GM19397 (cell line): ENCODE results near the gene TRPV5.
A peak's percentile ranks its signal among the peaks of the same experiment; 100 is the strongest.

ENCODE experiments used
- ATAC-seq: cut with Tn5 transposase; IDR thresholded peaks from one replicate; pipeline ENCODE4 v1.9.1; 2021; ENCODE audit warnings: mild to moderate bottlenecking, moderate library complexity; ENCODE audit not compliant: unreplicated experiment

TRPV5 gene

DNA sequence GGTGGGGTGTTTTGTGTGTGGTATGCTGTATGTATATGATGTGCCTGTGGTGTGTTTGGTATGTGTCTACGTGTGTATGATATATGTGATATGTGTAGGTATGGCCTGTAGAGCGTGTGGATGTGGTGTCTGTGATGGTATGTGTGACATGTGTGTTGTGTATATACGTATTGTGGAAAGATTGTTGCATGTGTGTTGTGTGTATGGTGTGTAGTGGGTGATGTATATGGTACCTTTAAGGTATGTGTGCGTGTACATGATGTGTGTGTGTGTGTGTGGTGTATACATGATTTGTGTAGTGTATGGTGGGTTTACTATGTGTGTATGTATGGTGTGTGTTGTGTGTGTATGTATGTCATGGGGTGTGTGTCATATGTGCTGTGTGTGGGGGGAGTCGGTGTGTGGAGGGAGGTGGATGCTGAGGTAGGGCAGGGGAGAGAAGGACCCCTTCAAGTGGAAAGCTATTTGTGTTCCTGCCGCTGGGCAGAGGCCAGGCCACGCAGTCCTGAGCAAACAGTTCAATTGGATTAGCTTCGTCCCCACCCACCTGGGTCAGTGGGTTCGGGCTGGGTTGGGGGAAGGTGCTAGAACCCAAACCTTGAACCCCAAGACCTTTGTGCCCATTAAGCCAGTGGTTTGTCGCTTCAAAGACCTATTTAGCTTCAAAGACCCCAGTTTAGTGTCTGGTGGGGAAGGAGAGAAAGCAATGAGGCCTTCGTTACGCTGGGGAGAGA lies 46.1 kb downstream of the TRPV5 start:
- no peak for ATAC-seq

DNA sequence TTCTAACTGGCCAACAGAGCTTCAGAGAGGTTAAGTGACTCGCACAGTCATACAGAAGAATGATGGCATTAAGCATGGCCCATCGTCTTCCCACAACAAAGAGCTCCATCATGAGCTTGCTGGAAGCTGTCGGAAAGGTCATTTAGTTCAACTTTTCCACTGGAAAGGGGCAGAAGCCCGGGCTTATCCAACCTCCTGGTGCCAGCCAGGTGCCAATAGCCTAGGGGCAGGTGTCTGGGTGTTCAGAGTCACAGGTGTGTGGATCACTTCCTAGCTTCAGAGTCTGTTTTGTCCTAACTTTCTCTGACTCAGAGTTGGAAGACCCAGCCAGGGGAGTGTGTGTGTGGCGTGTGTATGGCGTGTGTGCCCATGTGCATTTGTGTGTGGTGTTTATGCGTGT lies 46.7 kb downstream of the TRPV5 start:
- ATAC-seq, result no peak

DNA sequence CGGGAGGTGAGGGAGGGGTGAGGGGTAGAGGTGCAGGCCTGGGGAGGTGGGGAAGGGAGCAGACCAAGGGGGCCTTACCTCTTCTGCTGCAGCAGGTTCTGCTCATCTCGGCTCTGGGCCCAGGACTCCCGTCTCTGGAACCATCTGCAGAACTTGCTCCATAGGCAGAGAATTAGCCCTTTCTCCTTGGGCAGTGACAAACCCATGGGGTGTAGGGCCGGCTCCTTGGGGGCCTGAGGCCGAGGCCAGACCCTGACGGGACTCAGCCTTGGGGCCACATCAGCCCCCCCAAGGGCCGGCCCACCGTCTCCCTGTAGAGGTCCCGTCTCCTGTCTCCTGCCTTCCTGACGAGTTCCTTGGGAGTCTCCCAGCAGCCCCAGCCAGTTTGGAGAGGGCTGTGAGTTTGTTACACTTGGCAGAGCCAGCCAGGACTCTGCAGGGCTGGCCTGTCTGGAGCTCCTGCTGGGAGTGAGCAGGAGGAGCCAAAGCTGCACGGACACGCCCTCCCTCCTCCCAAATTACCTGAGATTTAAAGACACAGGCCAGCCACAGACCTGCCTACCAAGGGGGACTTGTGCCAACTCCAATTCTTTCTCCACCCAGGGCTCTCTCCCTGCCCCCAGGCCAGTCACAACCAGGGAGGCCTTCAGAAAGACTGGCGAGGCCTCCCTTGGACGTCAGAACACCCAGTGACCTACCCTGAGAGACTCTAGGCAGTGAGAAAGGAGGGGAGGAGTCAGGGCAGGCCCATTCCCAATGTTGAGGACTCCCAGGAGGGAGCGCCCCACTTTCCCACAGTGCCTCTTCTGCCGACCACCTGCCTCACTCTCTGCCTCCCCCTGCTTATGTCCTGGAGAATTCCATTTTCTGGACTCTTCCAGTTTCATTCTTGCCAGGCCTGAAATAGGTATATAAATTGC lies 48.0 kb downstream of the TRPV5 start, which contains the start of gene TRPV6:
TSS of gene TRPV6 (minus strand) at position 435 of the 920 bp plus-strand sequence.
- ATAC-seq, result no peak

DNA sequence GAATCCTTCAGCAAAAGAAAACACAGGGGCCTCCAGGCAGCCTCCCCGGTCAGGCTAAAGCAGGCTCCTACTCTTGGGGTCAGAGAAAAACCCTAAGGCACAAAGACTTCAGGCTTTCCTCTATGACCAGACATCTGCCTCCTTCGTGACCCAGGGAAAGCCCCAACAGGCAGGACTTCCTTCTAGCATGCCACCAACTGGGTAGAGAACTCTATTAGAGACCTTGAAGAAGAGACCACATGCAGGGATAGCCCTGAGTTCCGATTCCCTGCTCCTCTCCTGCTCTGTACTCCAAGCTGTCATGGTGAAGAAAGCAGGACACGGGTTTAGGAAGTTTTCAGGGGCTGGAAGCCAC lies 49.3 kb downstream of the TRPV5 start:
- ATAC-seq, result no peak

DNA sequence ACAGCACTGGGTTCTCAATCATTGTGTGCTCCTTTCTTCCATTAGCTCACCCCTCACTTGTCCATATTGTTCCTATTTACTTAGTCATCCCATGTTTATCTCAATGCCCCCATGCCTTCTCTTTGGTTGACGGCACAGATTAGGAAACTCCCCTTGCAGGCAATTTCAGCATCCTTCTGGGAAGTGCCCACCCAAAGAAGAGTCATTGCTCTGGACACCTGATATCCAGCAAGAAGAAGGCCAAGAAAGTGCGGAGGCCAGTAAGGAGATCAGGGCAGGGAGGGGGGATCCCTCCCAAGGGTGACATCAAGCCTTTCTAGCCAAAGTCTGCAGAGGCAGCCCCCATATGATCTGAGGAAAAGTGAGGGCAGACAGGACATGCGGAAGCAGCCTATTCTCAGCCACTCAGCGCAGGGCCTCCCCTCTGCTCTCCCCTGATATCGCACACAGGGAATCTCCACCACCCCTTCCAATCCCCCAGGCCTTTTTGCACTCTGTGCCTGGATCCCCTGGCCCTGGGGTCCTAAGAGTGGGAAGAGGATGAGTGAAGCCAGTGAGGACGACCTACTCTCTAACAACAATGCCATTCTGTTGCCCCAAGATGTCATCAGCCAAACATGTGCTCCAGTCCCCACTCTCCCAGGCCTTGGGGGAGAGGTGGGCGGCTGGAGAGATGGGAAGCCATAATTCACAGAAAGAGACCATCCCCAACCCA lies 49.8 kb downstream of the TRPV5 start:
- no peak for ATAC-seq

DNA sequence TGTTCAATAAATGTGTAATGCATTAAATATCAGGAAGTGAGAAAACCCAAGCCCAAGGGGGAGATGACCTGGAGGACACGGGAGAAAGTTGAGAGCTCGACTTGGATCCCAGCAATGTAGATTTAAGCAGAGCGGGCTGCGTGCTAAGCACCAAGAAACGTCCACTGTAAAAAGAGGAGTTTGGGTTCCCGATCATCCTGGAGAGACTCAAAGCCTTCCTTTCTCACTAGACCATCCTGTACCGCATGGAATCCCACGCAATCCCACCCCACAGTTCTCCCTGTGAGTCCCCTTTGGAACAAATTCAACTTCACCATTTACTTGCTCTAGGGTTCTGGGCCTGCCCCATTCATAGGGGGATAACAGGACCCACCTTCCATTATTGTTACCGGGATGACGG lies 50.4 kb downstream of the TRPV5 start:
- no peak for ATAC-seq

DNA sequence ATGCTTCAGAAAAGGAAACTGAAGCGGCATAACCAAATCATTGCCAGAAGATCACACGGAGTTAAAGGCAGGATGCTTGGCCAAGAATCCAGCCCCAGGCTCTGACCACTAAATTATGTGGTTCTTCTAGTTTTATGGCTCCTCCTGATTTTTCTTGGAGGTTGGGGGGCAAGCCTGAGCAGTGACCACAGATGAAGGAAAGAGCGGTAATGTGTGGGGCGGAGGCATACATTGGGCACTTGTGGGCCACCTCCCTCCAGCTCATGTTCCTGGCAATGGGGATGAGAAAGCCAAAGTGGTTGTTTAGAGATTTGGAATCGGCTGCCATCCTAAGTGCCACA lies 51.2 kb downstream of the TRPV5 start:
- ATAC-seq, result no peak

DNA sequence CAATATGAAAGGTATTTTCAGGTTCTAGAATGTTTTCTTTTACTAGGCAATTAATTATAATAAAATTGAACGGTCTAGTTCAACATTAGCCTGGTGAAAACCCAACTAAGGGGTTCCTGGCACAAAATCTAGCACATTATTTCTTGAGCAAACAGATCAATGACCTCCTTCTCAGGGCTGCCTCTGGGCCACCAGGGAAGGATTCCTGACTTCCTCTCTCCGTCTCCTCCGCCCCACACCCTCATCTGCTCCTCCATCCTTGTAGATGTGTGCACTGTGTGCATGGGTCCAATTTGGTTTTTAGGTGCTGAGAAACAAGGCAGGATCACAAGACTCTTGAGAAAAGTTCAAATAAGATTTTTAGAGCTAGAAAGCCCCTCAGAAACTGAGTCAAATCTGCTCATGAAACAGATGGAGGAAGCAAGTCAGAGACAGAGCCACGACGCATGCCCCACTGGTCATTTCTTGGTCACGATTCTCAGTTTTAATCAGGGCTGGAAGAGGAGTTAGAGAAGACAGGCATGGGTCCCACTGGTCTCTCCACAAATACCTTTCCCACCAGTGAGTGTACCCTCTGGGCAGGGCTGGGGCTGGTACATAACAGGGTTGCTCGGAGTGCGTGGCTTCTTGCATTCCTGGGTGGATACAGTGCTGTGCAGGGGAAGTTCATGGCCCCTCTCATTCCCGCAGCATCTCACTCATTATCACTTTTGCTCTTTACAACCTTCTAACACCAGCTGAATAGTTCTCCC lies 51.8 kb downstream of the TRPV5 start:
- no peak for ATAC-seq

DNA sequence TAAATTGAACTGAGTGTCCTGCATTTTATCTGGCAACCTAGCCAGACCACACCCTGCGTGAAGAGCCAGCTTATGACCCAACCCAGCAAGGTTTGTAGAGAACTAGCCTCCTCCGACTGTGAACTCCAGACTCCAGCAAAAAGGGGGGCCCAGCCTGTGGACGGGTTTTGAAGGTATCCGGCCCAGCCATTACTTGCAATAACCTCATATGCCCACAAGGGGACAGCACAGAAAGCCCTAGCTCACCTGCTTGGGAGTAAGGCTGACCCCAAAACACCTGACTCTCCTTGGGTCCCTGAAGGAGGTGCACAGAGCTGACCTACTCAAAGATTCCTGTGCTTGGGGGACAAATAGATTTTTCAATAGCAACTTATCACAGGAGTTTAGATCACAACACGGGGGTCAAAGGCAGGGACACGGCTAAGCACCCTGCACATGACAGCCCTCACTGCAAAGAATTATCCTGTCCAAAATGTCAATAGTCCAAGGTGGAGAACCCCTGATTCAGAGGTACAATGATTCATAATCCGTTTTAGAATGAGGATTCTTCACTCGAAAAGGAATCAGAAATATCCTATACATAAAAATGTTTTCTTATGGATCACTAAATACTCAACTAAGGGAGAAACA lies 52.6 kb downstream of the TRPV5 start:
- no peak for ATAC-seq

DNA sequence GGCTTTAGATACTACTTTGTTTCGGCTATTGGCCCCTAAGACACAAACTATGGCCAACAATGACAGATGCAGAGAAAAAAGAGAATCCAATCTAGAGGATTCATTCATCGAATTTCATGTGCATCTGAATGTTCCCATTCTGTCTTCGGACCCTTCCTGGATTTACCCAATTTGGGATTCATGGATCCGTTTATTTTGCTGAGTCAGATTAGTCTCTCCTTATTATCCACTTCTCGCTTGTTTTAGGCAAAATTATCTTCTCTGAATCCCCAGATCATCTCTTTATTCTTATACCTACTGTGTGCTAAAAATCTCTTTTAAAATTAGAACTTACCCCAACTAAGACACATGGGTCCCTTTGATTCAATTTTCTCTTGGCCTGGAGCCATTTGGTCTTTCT lies 54.5 kb downstream of the TRPV5 start:
- no peak for ATAC-seq

DNA sequence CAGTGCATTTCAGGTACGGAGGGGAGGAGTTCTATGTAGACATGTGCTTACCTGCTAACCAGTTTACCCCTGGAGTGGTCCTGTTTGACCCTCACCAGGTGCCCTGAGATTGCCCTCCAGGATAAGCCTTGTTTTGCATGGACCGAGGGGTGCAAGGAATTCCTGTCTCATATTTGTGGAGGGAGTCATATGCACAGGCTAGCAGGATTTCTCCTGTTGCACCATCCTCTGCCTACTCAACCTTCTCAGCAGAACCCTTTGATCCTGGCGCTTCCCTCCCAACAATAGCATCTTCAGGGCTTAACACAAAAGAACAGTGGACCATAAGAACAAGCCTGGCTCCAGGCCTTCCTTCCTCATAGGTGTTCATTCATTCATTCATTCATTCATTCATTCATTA lies 55.2 kb downstream of the TRPV5 start:
- ATAC-seq, result no peak

DNA sequence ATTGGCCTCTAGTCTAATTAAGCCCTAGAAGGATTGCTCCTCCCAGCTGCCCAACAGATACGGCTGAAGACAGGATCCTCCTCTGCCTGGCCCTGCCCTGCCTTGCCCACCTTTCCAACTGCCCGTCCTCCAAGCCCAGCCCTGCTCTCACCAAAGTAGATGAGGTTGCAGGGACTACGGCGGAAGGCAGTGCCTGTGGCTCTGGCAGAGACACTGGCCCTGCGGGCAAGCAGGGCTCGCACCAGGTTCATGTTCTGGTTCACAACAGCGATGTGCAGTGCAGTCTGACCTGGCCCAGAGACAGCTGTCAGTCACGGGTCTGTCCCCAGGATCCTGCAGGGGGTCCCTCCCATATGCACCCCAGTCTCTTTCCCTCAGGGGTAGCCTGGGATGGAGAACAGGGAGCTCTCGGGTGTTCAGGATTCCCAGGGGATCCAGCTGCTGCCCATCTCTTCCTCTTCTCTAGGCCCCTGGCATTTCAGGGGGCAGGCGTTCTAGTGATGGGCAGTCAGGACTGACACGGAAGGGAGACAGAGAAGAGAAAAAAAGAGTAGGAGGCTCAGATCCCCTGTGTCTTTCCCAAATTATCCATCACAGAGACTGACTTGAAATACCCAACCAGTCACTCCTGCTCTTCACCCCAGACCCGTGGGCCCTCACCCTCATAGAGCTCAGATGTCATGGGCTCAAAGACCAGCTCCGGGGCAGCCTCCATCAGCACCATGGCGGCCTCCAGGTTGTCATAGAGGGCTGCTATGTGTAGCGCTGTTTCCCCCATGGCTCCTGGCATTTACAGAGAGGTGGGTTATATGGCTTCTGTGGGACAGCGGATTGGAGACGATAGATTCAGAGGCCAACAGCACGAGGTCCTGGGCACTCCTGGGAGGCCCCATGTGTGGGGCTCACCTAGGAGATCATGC lies 56.3 kb downstream of the TRPV5 start:
- ATAC-seq, result no peak

DNA sequence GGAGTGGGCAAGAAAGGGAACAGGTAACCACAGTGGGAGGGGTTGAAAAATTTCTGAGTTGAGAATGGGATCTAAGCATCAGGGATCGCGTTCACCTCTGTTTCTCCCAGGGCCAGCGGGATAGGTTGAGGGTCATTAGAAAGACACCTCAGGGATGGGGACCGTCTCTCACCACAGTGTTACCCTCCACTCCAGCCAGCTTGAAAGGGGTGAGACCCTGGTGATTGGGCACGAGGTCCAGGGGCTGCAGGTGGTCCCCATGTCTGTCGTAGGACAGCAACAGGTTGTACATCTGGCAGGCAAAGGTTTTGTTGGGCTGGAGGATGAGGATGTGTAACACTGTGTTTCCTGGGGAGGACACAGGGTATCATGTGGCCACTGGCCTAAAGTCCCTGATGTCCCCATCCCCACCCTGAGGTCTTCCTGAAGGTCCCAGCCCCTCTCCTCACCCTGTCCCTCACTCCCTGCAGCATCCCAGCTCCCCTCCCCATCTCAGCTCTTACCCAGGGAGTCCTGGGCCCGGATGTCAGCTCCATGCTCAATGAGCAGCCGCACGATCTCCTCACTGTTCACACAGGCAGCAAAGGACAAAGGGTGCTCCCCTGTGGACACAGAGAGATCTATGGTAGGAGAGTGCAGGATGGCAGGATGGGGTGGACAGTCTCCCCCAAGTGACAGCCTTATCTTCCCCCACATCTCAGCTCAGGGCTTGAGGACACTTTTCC lies 57.1 kb downstream of the TRPV5 start:
- ATAC-seq, result no peak

DNA sequence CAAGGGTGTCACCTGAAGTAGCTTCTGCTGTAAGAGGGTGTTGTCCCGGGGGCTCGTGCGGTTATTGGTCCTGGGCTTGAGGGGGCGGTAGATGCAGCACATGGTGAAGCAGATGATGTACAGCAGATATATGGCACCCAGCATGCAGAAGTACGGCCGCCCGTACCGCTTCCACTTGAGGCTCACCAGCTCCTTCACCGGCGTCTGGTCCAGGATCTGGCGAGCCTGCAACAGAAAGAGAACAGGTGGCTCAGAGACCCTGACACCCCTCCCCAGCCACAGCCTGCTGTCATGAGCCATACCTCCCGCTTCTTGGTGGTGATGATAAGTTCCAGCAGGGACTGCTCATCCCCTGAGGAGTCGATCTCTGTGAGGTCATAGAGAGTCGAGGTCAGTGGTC lies 58.1 kb downstream of the TRPV5 start:
- no peak for ATAC-seq

DNA sequence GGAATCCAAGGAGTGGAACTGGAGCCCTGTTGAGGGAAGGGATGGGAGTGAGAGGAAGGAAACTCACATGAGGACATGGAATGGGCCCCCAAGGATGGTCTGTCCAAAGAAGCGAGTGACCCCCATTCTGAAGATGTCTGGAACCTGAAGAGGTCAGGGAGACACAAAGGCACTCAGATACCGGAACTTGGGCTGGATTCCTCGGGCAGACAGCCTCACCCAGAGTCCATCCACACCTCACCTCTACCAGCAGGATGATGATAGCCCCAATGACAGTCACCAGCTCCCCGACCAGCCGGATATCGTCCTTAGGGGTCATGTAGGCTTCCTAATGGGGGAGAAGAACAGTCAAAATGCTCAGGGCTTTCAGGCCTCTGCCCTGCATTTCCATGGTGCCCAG lies 58.7 kb downstream of the TRPV5 start:
- no peak for ATAC-seq

DNA sequence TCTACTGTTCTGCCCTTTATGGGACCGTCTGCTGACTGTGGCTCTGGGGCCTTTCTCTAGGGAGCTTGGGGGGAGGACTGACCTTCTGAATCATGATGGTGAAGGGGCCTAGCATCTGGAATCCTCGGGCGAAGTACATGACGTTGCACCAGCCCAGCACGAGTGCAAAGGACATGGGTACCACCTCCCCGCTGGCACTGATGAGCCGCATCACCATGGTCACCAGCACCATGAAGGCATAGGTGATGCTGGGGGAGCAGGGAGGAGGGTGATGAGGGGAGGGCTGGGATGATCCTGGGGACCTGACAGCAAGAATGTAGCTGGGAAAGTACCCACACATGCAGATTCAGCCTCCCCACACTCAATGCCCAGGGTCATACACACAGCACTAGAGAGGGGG lies 59.1 kb downstream of the TRPV5 start:
- ATAC-seq, result no peak

DNA sequence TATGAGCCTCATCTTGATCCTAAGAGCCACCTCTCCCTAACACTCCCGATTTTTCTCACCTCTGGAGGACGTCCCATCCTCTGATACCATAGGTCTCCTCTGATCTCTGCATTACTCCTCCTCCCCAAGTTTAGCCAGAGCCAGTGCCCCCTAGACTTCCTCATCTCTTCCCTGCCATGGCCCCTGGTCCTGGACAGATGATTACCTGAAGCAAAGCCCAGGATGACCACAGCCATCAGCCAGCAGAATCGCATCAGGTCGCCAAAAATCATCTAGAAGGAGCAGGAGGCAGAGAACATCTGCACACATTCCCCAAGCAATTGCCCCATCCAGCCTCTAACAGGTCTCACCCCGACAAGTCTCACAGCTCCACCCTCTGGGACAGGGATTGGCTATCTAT lies 59.7 kb downstream of the TRPV5 start:
- ATAC-seq, result no peak

DNA sequence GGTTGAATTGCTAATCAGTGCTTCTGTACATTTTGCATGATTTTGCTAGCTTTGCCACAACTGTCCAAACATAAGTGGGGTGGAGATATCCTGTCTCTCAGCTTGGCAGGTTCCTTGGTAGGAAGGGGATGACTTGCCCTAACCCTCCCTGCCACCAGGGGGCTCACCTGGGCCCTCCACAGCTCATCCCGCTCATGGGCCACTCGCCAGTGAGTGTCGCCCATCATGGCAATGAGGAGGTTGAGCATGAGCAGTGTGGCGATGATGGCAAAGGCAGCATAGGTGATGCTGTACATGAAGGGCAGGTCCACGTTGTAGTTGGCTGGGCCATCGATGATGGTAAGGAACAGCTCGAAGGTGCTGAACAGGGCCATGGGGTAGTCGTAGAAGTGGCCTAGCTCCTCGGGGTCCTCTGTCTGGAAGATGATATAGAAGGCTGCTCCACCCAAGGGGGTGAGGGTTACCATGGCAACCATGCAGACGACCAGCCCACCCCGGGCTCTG lies 60.2 kb downstream of the TRPV5 start:
- ATAC-seq, result peak; percentile 59
